Stomach (tissue), 4 donors: ENCODE results near the gene PRDM5.

Experiments
- CTCF ChIP-seq, 7 experiments: fragments of 450-650 bp in 4 of 7; fragments of 200-600 bp in 3 of 7; sonication (generic) in 3 of 7; IDR thresholded peaks; one replicate each; pipeline ENCODE4 v1.5.1; 2016 to 2019; ENCODE audit warnings: antibody characterized with exemption in 7 of 7, control low read depth in 2 of 7, mild to moderate bottlenecking in 1 of 7
- EP300 ChIP-seq: sonication (generic); formaldehyde crosslinking; IDR thresholded peaks from one replicate; pipeline ENCODE4 v1.6.1; 2017; ENCODE audit warnings: antibody characterized with exemption
- POLR2A ChIP-seq, 4 donors: fragments of 450-650 bp; IDR thresholded peaks; one replicate each; pipeline ENCODE4 v1.6.1; 2016; ENCODE audit warnings: antibody characterized with exemption in 4 of 4, control low read depth in 2 of 4, mild to moderate bottlenecking in 1 of 4, moderate library complexity in 1 of 4
- POLR2AphosphoS5 ChIP-seq, 3 donors: sonication (generic); formaldehyde crosslinking; IDR thresholded peaks; one replicate each; pipeline ENCODE4 v1.6.1; 2016; ENCODE audit warnings: antibody characterized with exemption in 3 of 3

DNA sequence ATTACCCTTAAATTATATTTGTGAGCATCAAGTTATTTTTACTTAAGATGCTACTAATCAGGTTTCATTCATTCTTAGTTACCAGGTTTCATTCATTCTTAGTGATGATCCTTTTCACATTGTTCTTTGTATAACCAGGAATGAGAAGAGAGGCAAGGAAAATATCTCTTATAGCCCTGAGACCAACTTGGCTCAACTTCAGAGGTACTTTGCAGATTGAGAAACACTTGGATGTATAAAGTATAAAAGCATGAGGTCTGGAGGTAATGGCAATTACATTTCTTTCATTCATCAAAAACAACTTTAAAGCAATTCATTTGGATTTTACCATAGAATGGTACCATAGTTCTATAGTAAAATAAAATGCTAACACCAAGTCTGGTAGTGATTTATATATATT is 231.0 kb downstream of the PRDM5 start:
- TF ChIP-seq POLR2A (IDR thresholded peaks at IDR 0.05), result no peak
- TF ChIP-seq CTCF (IDR thresholded peaks at IDR 0.05), result no peak
- TF ChIP-seq POLR2AphosphoS5 (IDR thresholded peaks at IDR 0.05), result no peak
- TF ChIP-seq EP300, result no peak
